ENCODE measurements around the gene OAF. TPM values are rescaled to one million over a fixed set of nuclear protein-coding genes. Genes with fewer than 3 reads are reported as not detected.

Gene OAF
- total RNA-seq, 1 experiment from 2014 or later, result 13.8 TPM

DNA sequence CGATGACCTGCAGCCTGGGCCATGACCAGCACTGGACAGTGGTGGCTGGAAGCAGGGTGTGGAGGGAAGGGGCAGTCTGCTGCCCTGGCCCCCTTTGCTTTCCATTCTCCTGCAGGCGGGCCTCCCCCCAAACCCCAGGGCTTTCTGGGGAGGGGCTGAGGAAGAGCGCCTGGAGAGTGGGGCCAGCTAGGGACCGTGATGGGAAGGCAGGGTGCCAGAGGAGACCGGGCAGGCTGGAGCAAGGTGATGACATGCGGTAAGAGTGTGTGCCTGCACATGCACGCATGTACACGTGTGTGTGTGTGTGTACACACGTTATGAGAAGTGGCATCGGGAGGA, 7.8 kb downstream of the OAF start:
- in situ Hi-C loops (cut with HindIII; ENCODE audit: low sequenced_read_pairs), result no loop called here
- DNase-seq (ENCODE audit: low spot score), result no peak

DNA sequence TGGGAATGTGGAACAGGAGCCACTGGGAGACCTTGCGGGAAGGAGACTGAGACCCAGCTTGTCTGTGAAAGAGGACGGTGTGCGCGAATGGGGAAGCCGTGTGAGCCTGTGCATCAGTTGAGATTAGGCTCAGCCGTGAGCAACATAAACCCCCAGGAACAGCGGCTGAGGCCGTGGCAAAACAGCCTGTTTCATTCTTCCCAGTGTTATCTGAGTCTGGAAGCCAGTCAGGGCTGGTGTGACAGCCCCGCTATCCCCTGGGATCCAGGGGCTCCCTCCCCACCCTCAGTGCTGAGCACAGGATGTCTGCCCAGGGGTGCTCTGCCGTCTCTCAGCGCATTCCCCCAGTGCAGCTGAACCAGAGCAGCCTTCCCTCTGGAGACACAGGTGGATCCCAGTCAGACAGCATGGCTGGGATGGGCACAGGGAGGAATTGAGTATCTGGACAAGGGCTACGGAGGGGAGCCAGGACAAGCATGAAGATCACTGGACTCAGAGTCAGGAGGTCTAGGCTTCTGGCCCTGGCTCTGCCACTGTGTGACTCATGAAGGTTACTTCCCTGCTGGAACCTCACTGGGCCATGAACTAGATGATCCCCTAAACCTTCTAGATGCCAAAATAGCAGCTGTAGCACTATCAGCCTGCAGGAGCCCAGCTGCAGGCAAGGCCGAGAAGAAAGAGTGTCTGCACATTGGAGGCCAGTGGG, 8.6 kb downstream of the OAF start:
- no peak for DNase-seq (ENCODE audit: low spot score)

DNA sequence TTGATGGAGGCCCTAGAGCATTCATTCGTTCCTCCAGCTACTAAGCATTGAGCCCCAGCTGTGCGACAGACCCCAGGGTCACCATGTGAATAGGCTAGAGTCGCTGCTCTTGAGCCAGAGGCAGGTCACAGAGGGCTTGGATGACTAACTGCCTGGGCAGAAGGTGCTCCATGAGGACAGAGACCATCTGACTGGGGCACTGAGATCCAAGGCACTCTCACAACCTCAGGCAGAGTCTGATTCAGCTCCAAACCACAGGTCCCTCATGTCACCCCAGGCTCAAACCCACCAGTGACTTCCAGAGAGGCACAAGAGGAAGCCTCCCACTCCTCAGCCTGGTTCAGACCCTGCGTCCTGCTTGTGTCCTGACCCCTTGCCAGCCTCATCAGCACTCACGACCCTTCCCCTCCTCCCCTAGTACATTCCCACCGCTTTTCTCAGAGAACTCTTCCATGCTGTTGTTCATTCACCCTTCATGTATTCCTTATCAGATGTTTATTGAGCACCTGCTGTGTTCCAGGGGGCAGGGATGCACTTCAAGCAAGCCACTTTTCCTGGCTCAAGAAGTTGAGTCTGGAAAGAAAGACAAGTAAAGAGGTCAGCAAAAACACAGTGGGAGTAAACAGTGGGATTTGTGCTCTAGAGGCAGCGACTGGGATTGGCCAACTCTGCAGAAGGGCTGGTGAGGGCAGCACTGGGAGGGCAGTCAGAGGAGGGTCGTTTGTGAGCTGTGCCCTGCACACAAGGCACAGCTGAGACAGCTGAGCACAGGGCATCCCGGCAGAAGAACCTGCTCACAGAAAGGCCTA, 9.3 kb downstream of the OAF start:
- in situ Hi-C loops (cut with HindIII; ENCODE audit: low sequenced_read_pairs), result no loop called here
- DNase-seq (ENCODE audit: low spot score), result no peak

More for the DNA sequence above, 8.6 kb downstream of the OAF start:
- in situ Hi-C loops (cut with HindIII; ENCODE audit: low sequenced_read_pairs), result no loop called here

DNA sequence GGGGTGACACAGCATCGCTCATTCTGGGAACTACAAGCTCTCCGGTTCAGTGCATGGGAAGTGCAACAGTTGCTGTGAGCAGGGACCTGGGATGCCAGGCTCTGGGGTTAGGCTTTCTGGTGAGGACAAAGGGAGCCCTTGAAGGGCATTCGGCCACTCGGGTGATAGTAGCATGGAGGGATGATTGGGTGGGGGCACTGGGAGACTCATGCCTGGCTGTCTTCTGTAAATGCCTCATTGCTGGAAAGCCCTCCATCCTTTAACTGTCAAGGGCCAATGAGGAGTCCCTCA, 9.9 kb downstream of the OAF start:
- in situ Hi-C loops (cut with HindIII; ENCODE audit: low sequenced_read_pairs), result no loop called here
- no peak for DNase-seq (ENCODE audit: low spot score)

DNA sequence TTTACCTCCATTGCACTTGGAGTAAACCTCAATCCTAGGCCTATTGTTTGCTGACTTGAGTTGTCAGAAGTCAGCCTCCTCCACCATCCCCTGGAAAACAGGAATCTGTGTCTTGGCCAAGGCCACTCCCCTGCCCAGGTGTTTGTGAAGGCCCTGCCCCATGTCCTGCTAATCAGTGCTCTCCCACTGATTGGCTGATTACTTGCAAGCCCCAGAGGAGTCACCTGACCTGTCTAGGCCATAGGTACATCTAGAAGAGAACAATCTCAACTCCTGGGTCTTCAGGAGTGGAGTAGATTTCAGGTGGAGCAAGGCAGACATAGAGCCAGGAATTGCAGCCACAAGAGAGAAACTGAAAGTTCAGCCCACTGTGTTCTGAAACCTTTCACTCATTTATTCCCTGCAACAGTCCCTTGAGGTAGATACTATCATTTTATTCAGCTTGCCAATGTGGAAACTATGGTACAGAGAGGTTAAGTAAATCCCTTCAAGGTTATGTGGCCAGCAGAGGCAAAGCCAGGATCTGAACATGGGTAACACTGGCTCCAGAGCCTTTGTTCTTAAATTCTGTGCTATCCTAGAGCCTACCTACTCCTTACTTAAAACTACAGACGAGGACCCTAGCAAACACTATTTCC, 10.4 kb downstream of the OAF start:
- DNase-seq (ENCODE audit: low spot score), result no peak
- in situ Hi-C loops (cut with HindIII; ENCODE audit: low sequenced_read_pairs), result no loop called here

DNA sequence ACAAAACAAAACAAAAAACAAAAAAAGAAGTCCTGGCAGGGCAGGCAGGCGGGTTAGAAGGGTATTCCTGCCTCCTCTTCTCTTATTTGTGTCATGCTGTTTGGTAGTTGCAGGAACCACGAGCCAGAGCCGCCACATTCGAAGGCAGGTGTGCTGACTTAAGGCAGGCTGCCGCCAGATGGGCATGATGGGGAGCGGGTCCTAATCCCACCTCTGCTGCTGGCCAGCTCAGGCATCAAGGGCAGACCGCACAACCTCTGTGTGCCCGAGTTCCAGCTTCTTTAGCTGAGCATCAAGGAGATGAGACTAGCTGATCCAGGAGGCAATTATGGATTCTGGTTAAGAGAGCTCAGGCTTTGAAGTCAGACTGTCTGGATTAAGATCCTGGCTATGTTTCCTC, 12.1 kb downstream of the OAF start:
- in situ Hi-C loops (cut with HindIII; ENCODE audit: low sequenced_read_pairs), result no loop called here
- no peak for DNase-seq (ENCODE audit: low spot score)

DNA sequence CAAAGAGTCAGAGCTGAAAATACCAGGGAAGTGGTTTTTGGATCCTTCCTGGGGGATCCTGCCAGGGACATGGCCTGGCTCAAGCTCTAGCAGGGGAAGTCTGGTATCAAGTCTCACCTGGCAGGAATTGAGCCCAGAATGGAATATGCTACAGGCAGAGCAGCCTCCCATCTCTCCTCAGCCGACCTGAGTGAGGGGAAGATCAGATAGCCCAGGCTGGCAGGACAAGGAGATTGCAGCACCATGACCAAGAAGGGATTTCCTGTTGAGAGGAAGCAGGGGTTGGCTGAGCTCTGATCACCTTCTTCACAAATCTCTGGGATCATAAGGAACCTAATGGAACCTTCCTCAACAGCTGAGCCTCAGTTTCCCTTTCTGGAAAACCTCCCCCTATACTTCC, 13.0 kb downstream of the OAF start:
- no peak for DNase-seq (ENCODE audit: low spot score)
- in situ Hi-C loops (cut with HindIII; ENCODE audit: low sequenced_read_pairs), result no loop called here

DNA sequence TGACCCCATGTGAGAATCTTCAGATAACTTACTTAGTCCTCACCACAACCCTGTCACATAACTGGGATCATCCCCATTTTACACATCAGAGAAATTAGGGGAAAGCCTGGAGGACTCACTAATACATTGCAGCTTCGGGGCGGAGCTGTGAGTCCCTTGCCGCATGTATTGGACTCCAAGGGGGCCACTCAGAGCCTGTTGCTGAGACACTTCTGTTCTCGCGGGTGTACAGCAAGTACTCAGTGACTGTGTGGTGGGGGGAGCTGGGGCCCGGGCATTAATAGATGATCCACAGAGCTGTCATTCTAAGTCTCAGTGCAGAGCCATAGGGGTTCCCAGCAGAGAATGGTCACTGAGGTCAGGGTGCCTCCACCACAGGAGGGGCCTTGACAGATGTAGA, 13.5 kb downstream of the OAF start:
- DNase-seq (ENCODE audit: low spot score), result no peak
- in situ Hi-C loops (cut with HindIII; ENCODE audit: low sequenced_read_pairs), result no loop called here

DNA sequence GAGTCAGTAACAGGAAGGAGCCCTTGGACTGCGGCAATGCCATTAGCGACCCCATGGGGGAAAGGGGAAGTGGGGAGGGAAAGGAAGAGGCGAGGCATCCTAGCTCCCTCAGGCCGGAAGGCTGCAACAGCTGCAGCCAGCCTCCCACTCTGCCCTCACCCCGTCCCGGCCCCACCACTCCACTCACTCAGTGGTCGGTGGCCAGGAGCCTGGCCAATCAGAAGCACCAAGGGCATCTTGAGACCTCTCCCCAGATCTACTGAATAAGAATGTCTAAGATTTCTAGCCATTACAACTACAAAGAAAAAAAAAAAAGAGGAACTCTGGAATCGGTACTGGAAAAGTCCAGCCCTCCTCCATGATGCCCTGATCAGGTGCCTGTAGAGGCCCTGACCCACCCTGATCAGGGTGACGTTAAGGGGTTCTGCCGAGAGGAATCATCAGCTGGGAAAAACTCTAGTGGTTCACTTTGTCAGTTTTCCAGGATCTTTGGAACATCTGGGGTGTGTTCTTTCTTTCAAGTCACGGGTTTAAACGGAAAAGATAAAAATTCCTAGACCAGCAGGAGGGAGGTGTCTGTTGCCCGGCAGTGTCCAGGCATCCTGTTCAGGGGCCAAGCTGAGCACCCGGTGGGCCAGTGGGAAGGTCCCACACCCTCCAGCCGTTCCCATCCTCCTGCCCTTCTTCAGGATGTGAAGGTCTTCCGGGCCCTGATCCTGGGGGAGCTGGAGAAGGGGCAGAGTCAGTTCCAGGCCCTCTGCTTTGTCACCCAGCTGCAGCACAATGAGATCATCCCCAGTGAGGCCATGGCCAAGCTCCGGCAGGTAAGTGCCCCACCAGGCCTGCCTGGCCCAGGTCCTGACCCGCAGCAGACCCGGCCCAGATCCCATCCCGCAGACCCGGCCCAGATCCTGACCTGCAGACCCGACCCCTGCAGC, 14.4 kb downstream of the OAF start:
- in situ Hi-C loops (cut with HindIII; ENCODE audit: low sequenced_read_pairs), result no loop called here
- DNase-seq (ENCODE audit: low spot score), result no peak

DNA sequence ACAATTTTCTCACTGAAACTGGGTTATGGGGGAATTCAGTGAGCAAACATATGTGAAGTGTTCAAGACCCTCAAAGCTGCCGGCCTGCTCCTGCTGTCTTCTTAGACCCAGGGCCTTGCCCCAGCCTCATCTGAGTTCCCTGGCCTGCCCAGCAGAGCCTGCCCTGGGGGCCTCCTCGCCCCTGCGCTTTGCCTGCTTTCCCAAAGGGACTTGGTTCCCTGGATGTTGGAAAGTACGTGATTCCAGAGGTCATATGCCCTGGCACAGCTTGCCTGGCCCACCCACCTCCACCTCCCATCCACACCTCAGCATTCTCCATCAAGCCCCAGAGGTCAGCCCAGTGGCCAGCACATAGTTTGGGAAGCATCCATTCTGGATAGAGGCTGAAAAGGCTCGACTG, 15.4 kb downstream of the OAF start:
- in situ Hi-C loops (cut with HindIII; ENCODE audit: low sequenced_read_pairs), result no loop called here

DNA sequence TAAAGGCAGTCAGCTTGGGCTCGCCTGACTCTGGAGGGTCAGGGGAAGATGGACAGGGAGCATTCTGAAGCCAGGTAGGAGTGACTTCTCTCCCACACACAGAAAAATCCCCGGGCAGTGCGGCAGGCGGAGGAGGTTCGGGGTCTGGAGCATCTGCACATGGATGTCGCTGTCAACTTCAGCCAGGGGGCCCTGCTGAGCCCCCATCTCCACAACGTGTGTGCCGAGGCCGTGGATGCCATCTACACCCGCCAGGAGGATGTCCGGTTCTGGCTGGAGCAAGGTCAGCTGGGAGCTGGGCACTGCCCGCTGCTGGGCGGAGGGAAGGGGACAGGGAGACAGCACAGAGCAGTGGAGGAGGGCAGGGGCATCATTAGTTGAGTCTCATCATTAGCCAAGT, 15.9 kb downstream of the OAF start:
- in situ Hi-C loops (cut with HindIII; ENCODE audit: low sequenced_read_pairs), result no loop called here
- no peak for DNase-seq (ENCODE audit: low spot score)

More for the DNA sequence above, 15.4 kb downstream of the OAF start:
- DNase-seq (ENCODE audit: low spot score), result no peak

DNA sequence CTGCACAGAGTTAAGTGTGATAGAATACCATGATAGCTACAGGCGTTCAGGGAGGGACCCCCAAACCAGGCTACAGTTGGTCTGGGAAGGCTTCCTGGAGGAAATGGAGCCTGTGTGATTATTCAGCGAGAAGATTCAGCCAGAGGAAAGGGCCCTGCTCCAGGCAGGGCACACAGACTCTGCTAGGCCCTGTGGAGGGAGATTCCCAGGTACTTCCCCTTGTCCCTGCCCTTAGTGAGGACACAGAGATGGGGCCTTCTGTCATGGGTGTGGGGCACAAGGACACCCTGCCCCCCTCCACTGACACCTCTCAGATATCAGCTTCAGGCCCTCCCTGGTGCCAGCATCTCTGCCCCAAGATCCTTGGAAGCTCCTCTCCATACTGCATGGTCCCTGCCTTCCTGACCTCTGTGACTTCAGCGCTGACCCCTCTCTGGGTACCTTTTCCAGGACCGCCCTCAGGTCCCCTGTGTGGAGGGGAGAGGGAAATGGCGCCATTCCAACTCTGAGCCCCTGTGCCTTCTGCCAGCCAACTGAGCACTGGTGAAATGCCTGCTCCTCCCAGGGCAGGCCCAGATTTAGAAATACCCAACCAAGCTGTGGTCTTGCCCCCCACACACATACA, 16.5 kb downstream of the OAF start:
- DNase-seq (ENCODE audit: low spot score), result no peak
- in situ Hi-C loops (cut with HindIII; ENCODE audit: low sequenced_read_pairs), result no loop called here

DNA sequence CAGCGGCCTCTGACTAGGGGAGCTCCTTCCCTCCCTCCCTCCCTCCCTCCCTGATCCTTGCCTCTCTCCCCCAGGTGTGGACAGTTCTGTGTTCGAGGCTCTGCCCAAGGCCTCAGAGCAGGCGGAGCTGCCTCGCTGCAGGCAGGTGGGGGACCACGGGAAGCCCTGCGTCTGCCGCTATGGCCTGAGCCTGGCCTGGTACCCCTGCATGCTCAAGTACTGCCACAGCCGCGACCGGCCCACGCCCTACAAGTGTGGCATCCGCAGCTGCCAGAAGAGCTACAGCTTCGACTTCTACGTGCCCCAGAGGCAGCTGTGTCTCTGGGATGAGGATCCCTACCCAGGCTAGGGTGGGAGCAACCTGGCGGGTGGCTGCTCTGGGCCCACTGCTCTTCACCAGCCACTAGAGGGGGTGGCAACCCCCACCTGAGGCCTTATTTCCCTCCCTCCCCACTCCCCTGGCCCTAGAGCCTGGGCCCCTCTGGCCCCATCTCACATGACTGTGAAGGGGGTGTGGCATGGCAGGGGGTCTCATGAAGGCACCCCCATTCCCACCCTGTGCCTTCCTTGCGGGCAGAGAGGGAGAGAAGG, 18.1 kb downstream of the OAF start:
- no peak for DNase-seq (ENCODE audit: low spot score)
- in situ Hi-C loops (cut with HindIII; ENCODE audit: low sequenced_read_pairs), result no loop called here

DNA sequence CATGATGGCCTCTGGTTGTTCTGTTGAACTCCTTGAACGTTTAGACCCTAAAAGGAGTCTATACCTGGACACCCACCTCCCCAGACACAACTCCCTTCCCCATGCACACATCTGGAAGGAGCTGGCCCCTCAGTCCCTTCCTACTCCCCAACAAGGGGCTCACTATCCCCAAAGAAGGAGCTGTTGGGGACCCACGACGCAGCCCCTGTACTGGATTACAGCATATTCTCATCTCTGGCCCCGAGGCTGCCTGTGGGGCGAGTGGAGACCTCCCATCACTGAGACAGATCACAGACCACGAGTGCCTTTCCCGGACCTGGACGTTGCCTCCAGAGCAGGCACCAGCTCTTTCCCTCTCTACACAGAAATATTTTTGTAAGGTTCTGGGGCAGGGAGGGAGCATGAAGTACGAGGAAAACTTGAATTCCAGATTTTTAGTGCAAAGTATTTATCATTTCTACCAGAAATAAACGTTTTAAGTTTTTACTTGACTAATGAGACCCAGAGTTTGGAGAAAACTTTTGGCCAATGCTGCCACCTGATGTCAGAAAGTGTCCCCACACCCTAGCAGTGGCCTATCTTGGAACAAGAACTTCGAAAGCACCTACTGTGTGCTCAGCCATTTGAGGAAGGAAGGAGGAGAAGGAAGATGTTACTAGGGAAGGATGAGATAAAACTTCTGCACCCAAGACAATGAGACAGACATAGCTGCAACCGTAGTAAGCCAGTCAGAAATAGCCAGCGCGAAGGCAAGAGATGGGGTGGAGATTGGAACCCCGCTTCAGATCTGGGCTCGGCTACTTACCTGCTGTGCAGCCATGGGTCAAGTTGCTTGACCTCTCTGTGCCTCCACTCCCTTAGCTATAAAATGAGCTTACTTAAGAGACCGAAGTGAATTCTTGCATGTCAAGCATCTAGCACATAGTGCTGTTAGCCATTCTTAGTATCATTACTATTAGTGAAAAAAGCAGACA, 18.9 kb downstream of the OAF start:
- in situ Hi-C loops (cut with HindIII; ENCODE audit: low sequenced_read_pairs), result no loop called here
- DNase-seq (ENCODE audit: low spot score), result no peak

DNA sequence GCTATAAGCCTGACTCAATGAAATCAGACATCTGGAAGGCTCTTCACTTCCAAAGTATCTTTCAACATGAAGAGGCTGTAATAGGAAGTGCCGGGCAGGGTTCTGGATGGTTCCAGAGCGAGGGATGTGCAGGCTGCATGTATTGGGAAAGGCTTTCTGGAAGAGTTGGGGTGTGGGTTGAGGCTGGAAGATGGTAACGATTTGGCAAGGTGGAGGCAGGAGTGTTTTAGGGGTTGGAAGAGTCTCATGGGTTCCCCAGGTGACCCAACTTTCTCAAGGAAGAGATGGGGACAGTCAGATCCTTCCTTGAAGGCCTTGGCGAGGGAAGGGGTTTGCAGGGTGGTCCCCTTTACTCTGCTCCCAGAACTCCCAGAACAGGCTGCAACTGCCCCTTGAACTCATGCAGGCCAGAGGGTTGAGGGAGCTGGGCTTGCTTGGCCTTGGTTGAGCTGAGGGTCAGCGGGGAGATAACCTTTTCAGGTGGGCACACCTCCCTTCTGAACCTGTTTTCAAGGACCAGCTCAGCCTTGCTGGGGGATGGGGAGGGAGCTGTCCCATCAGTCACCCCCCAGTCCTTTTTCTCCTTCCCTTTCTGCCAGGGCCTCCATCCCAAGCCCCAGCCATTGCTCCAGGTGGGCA, 19.7 kb downstream of the OAF start:
- in situ Hi-C loops (cut with HindIII; ENCODE audit: low sequenced_read_pairs), result no loop called here
- DNase-seq (ENCODE audit: low spot score), result no peak

DNA sequence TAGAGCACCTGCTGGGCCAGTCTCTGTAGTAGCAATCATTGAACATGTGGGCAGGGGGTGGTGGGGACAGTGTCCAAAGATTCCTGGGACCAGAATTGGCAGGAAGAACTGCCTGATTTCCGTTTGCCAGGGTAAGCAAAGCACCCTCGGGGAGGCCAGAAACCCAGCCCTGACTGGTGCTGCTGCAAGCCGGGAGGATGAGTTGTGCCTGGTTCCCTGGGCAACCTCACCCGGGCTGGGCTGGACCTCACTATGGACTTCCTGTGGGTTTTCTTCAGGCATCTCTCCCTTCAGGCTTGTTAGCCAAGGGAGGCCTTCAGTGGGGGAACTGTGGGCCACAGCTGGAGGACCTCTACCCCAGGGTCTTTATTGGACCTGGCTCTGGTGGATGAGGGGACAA, 21.1 kb downstream of the OAF start:
- no peak for DNase-seq (ENCODE audit: low spot score)
- in situ Hi-C loops (cut with HindIII; ENCODE audit: low sequenced_read_pairs), result no loop called here

DNA sequence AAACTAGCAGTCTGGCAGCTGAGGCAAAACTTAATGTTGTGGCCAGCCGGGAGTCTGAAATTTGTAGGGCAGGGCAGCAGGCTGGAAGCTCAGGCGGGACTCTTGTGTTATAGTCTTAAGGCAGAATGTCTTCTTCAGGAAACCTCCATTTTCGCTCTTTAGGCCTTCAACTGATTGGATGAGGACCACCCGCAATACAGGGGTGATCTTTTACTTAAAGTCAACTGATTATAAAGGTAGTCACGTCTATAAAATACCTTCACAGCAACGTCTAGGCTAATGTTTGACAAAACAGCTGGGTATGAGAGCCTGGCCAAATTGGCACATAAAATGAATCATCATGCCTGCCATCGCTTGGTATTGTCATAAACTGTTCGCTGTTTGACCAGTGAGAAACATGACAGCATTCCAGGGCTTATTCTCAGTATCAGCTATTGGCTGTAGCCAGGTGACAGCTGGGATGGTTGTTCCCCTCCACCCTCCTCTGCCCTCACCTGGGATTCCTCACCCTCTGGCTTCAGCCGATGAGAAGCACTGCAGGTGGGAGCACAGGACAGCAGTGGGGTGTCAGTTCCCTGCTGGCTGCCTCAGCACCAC, 22.5 kb downstream of the OAF start:
- DNase-seq (ENCODE audit: low spot score), result no peak
- in situ Hi-C loops (cut with HindIII; ENCODE audit: low sequenced_read_pairs), result no loop called here

Measured in G401 (cell line).